Activated CD4-positive, alpha-beta T cell treated with anti-CD3 and anti-CD28 coated beads, Interleukin-2, amount 10 ng/mL, durations not matched to agents 7 days and 5 days (primary cell): ENCODE measurements around the gene DOK6. TPM values are rescaled to one million over a fixed set of nuclear protein-coding genes. Genes with fewer than 3 reads are reported as not detected.

Experiments used
- CTCF ChIA-PET: fragments of 350-600 bp; sonication (Branson Sonifier 250); formaldehyde crosslinking; loops from one replicate; lab custom pipeline; 2021; ENCODE audit warnings: antibody characterized with exemption; lab: Charles Lee
- POLR2A ChIA-PET: fragments of 350-600 bp; sonication (Branson Sonifier 250); formaldehyde crosslinking; loops from one replicate; lab custom pipeline; 2021; ENCODE audit warnings: antibody characterized with exemption; lab: Charles Lee
- DNase-seq: peaks from one replicate; pipeline ENCODE4 v3.0.0-alpha.2; 2020
- H3K27ac Mint-ChIP-seq: one replicate; pipeline ENCODE4 v1.8.0; 2021; ENCODE audit warnings: mild to moderate bottlenecking, moderate library complexity, mixed read lengths
- H3K27me3 Mint-ChIP-seq: one replicate; pipeline ENCODE4 v1.8.0; 2021; ENCODE audit warnings: mixed read lengths
- H3K36me3 Mint-ChIP-seq: one replicate; pipeline ENCODE4 v1.8.0; 2021; ENCODE audit warnings: low read depth, mixed read lengths
- H3K4me1 Mint-ChIP-seq: one replicate; pipeline ENCODE4 v1.8.0; 2021; ENCODE audit warnings: mixed read lengths
- H3K4me3 Mint-ChIP-seq: one replicate; pipeline ENCODE4 v1.8.0; 2021; ENCODE audit warnings: mild to moderate bottlenecking, moderate library complexity, mixed read lengths
- H3K9me3 Mint-ChIP-seq: one replicate; pipeline ENCODE4 v1.8.0; 2021; ENCODE audit warnings: mixed read lengths
- total RNA-seq, 2 experiments: library from RNA; stranded (reverse); gene quantifications; one replicate each; pipeline ENCODE4 v1.2.3, GENCODE V29; 2021

Gene DOK6
- total RNA-seq, 2 experiments from 2014 or later, result not detected

DNA sequence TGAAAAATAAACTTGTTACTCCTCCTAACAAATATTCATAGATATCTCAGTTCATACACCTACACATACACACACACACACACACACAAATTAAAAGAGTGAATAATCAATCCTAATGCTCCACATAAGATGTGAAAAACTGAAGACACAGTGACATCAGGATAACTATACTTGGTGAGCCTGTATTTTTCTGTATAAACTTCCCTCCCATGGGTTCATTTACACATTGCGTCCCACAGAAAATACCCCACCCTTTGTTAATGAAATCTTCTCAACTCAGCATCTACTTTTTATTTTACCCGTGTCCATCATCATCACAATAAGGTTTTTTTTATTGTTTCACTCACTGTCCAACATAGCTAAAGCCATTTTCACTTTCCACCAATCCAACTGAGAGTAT, 486.6 kb downstream of the DOK6 start:
- Mint-ChIP-seq H3K27ac (peak overlapping the region; percentile 16), H3K27me3 (no peaks in the 10 kb centered on the region), H3K9me3 (peaks cover 12% of the 10 kb centered on the region), H3K36me3 (peaks cover 76% of the 10 kb centered on the region), H3K4me3 (no peak overlapping the region), H3K4me1 (peaks cover 75% of the 10 kb centered on the region)
- DNase-seq, result no peak
- ChIA-PET POLR2A (no interaction called here), CTCF (no interaction called here)

DNA sequence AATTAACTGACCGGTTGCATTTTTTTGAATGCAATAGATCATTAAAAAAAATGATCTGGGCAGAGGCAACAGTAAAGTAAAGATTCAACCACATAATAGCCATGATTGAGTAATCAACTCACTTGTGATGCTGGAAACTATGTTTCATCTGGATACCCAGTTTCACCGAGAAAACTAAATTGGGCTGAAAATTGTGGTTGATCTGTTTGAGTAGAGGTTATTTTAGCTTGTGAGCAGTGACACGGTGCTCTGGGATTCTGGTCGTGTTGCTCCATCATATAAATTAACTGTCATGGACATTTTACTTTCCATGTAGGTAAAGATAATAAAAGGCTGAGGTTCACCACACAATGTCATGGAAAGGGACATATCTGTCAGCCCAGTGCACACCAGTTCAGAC, 488.3 kb downstream of the DOK6 start:
- Mint-ChIP-seq H3K4me1 (peaks cover 76% of the 10 kb centered on the region), H3K4me3 (no peak overlapping the region), H3K36me3 (peaks cover 83% of the 10 kb centered on the region), H3K27ac (peak overlapping the region; percentile 9), H3K27me3 (no peaks in the 10 kb centered on the region), H3K9me3 (peaks cover 14% of the 10 kb centered on the region)
- POLR2A ChIA-PET, result no interaction called here
- CTCF ChIA-PET, result no interaction called here
- no peak for DNase-seq

DNA sequence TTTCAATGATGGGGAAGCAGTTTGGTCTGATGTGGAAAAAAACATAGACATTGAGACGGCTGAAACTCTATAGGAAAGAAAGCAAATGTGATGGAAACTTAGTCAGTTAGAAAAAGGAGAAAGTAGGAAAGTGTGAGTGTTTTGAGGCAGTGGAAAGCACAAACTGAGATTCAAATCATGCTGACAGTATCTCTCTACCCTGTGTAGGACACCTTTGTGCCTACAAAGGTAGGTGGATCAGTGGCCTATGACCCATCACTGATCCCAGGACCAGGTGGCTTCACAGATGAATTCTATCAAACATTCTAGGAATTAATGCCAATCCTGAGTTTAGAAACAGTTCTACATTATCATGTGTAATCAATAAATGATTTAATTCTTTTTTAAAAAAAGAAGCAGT, 489.9 kb downstream of the DOK6 start:
- Mint-ChIP-seq H3K36me3 (peaks cover 82% of the 10 kb centered on the region), H3K27ac (no peak overlapping the region), H3K9me3 (peaks cover 14% of the 10 kb centered on the region), H3K27me3 (no peaks in the 10 kb centered on the region), H3K4me1 (peaks cover 71% of the 10 kb centered on the region), H3K4me3 (no peak overlapping the region)
- no peak for DNase-seq
- CTCF ChIA-PET, result no interaction called here
- POLR2A ChIA-PET, result no interaction called here

DNA sequence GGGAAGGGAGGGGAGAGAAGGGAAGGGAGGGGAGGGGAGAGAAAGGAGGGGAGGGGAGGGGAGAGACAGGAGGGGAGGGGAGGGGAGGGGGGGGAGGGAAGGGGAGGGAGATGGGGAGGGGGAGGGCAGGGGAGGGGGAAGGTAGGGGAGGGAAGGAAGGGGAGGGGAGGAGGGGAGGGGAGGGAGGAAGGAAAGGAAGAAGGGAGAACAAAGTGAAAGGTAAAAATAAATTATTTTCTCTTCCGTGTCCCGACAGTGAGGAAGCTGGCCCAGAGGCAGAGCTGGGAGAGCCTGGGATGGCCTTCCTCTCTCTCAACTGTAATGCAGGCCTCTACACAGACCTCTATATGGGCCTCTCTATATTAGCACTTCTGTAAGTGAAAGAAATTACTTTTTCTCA, 493.8 kb downstream of the DOK6 start:
- peaks cover 79% of the 10 kb centered on the region for H3K36me3 Mint-ChIP-seq
- H3K4me1 Mint-ChIP-seq, result peaks cover 82% of the 10 kb centered on the region
- H3K9me3 Mint-ChIP-seq, result peaks cover 14% of the 10 kb centered on the region
- H3K27ac Mint-ChIP-seq, result no peak overlapping the region
- no peaks in the 10 kb centered on the region for H3K27me3 Mint-ChIP-seq
- no peak for DNase-seq
- H3K4me3 Mint-ChIP-seq, result no peak overlapping the region
- POLR2A ChIA-PET, result no interaction called here
- CTCF ChIA-PET, result interaction anchor here (1.2 kb wide), 1 partner anchor 56 kb away, joined by 3 read pairs; no protein-coding TSS in a partner anchor

DNA sequence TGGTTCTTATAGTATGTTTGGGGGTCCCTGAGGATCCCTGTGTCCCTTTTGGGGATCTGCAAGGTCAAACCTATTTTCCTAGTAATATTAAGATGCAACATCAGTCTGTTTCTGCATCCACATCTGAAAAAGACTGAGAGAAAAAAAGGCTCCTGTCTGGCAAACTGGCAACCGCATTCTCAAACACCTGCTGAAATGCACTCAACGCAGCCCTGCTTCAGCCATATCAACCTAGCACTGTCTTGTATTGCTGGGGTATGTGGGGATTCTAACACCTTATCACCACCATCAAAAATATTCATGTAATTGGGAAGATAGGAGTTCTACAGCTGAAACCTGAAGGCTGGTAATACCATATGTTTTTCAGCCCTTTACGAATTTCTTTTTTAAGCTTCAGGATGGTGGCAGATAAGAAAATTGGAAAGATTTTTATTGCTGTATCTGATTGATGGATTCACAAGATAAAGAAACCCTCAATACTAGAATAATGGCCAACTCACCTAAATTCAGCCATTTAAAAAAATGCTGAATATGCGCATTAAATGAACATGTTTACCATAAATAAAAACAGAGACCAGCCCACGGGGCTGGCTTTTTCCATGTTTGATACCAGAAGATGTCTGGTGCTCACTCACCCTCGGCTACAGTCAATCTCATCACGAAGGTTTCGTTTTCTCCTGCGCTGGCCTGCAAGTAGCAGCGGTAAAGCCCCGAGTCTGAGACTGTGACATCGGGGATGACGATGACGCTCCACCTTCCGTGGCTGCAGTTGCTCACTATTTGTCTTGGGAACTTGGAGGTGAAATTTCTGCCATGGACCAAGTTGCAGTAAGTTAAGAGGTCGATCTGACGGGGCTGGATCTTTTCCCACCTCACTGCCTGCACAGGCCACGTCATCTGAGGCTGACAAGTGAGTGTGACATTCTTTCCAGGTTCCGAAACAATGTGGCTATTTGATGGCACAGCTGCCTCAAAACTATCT, 494.7 kb downstream of the DOK6 start:
- peaks cover 78% of the 10 kb centered on the region for H3K36me3 Mint-ChIP-seq
- H3K4me1 Mint-ChIP-seq, result peaks cover 79% of the 10 kb centered on the region
- ChIA-PET CTCF (no interaction called here), POLR2A (no interaction called here)
- H3K9me3 Mint-ChIP-seq, result peaks cover 19% of the 10 kb centered on the region
- peak overlapping the region; percentile 6 for H3K4me3 Mint-ChIP-seq
- no peaks in the 10 kb centered on the region for H3K27me3 Mint-ChIP-seq
- DNase-seq, result no peak
- H3K27ac Mint-ChIP-seq, result peak overlapping the region; percentile 15

DNA sequence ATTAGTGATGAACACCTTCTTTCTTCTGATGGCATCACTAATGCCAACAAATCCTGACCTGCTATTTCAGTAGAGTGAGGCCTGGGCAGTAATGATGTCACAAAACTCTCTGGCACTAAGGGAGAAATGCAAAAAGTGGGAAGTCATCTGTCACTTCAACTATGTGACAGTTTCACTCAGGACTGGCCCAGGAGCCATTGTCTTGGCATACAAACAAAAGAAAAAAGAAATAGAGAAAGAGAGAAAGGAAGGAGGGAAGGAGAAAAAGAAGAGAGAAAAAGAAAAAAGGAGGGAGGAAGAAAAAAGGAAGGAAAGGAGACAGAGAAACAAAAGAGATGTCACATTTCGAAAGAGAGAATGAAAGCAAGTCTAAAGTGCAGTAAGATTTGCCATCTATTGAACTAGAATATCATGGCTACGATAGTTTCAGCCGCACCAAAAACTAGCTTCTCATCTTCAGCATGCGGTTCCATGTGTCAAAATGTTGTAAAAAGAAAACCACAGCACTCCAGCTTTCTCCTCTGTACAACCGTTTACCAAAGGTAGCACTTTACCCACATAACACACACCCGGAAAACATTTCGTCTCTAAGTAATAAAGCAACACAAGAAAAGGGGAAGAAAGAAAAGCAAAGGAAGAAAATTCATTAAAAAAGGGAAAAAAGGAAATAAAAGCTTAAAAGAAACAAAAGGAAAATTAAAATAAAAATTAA, 496.9 kb downstream of the DOK6 start:
- Mint-ChIP-seq H3K36me3 (peaks cover 71% of the 10 kb centered on the region), H3K27ac (peak overlapping the region; percentile 93), H3K9me3 (peaks cover 7% of the 10 kb centered on the region), H3K27me3 (no peaks in the 10 kb centered on the region), H3K4me3 (peak overlapping the region; percentile 74), H3K4me1 (peaks cover 73% of the 10 kb centered on the region)
- ChIA-PET POLR2A (interaction anchor here (0.7 to 1.6 kb wide), 2 partner anchors 38 to 47 kb away, joined by 3 to 4 read pairs; no protein-coding TSS in a partner anchor), CTCF (interaction anchor here (0.6 to 2.2 kb wide), 6 partner anchors 20 to 93 kb away, joined by 3 to 9 read pairs (median 4); no protein-coding TSS in a partner anchor)
- DNase-seq, result peak; percentile 73

DNA sequence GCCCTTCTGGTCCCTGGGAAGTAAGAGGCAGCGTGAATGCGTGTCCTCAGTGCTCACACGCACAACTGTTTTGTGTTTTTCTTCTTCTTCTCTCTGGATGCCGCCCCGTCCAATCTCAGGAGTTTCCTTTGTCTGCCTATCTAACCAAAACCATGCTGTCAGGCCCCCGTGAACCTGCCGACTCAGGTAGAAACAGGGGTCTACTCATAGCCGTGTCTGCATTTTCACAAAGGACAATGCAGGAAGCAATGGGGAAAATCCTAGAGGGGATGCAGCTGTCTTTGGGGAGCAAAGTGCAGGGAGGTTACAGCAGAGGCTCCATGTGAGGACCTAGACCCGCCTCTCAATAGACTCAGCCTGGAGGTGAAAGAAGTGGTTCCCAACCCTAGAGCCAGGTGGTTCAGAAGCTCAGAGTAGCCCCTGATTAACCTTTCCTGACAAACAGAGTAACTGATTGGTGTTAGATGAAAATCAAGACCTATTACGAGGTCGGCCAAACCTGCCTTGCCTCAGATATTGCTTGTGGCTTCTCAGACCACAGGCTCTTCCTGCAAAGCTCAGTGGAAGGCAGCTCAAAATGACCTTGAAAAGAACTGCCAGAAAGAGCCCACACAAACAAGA, 497.7 kb downstream of the DOK6 start:
- POLR2A ChIA-PET, result interaction anchor here (0.6 to 1.6 kb wide), 4 partner anchors 37 to 84 kb away, joined by 3 to 4 read pairs (median 4); no protein-coding TSS in a partner anchor

More for the DNA sequence above, 497.7 kb downstream of the DOK6 start:
- H3K36me3 Mint-ChIP-seq, result peaks cover 71% of the 10 kb centered on the region
- peaks cover 7% of the 10 kb centered on the region for H3K9me3 Mint-ChIP-seq
- no peaks in the 10 kb centered on the region for H3K27me3 Mint-ChIP-seq
- H3K4me1 Mint-ChIP-seq, result peaks cover 73% of the 10 kb centered on the region
- peak overlapping the region; percentile 93 for H3K27ac Mint-ChIP-seq
- CTCF ChIA-PET, result interaction anchor here (0.6 to 2.2 kb wide), 12 partner anchors 10 to 205 kb away, joined by 3 to 9 read pairs (median 5); no protein-coding TSS in a partner anchor
- peak overlapping the region; percentile 74 for H3K4me3 Mint-ChIP-seq
- peak; percentile 60 for DNase-seq
